ENCODE measurements around the gene HDC. TPM values are rescaled to one million over a fixed set of nuclear protein-coding genes. Genes with fewer than 3 reads are reported as not detected.

The HDC gene
- total RNA-seq, 1 experiment from 2014 or later = 0.29 TPM

GRCh38 chr15:50225057-50225456 lies 40.5 kb downstream of the HDC start:
- no peak for DNase-seq (ENCODE audit: low spot score)

GRCh38 chr15:50224606-50225005 lies 40.9 kb downstream of the HDC start:
- no peak for DNase-seq (ENCODE audit: low spot score)

- DNase-seq (ENCODE audit: low spot score) = no peak
Observed at GRCh38 chr15:50222181-50222580, 43.3 kb downstream of the HDC start.

GRCh38 chr15:50219820-50220219 lies 45.7 kb downstream of the HDC start:
- peak; percentile 11 for DNase-seq (ENCODE audit: low spot score)

GRCh38 chr15:50218691-50219090 lies 46.8 kb downstream of the HDC start:
- DNase-seq (ENCODE audit: low spot score) = no peak

GRCh38 chr15:50218291-50218690 lies 47.2 kb downstream of the HDC start:
- DNase-seq (ENCODE audit: low spot score) = no peak

- no peak for DNase-seq (ENCODE audit: low spot score)
Observed at GRCh38 chr15:50210462-50211157, 54.9 kb downstream of the HDC start.

- DNase-seq (ENCODE audit: low spot score) = no peak
Observed at GRCh38 chr15:50209809-50210208, 55.7 kb downstream of the HDC start.

GRCh38 chr15:50206020-50206419 lies 59.5 kb downstream of the HDC start:
- no peak for DNase-seq (ENCODE audit: low spot score)

- no peak for DNase-seq (ENCODE audit: low spot score)
Observed at GRCh38 chr15:50202003-50202402, 63.5 kb downstream of the HDC start.

- DNase-seq (ENCODE audit: low spot score) = no peak
Observed at GRCh38 chr15:50192926-50193620, 72.5 kb downstream of the HDC start.

- no peak for DNase-seq (ENCODE audit: low spot score)
Observed at GRCh38 chr15:50192164-50192563, 73.4 kb downstream of the HDC start.

Other genes with a start within 250 kb of the HDC start
- 0.10 and 0.34 TPM in 2 replicates for gene ATP8B4, start 146.5 kb downstream of the HDC start, total RNA-seq (2014; rRNA removed; shearing (Covaris generic))
- gene SLC27A2, start 83.5 kb downstream of the HDC start, total RNA-seq (2014; rRNA removed; shearing (Covaris generic)) = not detected in 2 replicates
- 54.0 and 60.7 TPM in 2 replicates for gene GABPB1, start 89.5 kb upstream of the HDC start, total RNA-seq (2014; rRNA removed; shearing (Covaris generic))
- 52.4 and 53.2 TPM in 2 replicates for gene USP8, start 158.7 kb upstream of the HDC start, total RNA-seq (2014; rRNA removed; shearing (Covaris generic))

Measured in A172 (cell line).